Measurements from ENCODE around the gene CCN5. TPM values are rescaled to one million over a fixed set of nuclear protein-coding genes. Genes with fewer than 3 reads are reported as not detected.
A peak's percentile ranks its signal among the peaks of the same experiment; 100 is the strongest.

The CCN5 gene
- polyA plus RNA-seq, 1 experiment, result 2.0 TPM

DNA sequence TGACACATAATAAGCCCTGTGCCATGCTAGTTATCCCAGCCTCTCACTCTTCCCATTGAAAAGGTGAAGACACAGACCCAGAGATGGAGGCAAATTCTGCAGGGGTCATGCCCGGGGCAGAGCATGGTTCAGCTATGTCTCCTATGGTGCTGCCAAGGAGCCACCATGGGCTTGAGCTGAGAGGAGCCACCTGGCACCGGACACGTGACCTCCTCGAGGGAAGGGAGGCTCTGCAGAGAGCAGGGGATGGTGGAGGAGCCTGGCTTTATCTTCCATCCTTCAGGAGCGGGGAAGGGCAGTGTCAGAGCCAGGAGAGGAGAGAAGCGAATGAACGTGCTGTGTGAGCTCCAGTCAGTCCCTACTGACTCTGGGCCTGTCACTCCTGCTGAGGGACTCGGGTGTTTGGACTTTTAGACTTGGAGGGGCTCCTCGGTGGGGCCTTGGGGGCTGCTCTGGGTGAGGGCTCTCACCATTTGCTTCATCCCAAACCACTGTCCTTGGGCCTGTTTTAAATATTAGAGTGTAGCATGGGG, 11.1 kb upstream of the CCN5 start:
- DNase-seq (ENCODE audit: low read depth), result no peak
- ChIA-PET POLR2A (no interaction called here), CTCF (interaction anchor here (0.6 to 4.7 kb wide), 6 partner anchors 11 to 30 kb away, joined by 3 to 25 read pairs (median 4); no protein-coding TSS in a partner anchor)
- H3K4me3 ChIP-seq (ENCODE audit: low read depth, low read length), result no peak overlapping the region
- TF ChIP-seq, protein P1, sequence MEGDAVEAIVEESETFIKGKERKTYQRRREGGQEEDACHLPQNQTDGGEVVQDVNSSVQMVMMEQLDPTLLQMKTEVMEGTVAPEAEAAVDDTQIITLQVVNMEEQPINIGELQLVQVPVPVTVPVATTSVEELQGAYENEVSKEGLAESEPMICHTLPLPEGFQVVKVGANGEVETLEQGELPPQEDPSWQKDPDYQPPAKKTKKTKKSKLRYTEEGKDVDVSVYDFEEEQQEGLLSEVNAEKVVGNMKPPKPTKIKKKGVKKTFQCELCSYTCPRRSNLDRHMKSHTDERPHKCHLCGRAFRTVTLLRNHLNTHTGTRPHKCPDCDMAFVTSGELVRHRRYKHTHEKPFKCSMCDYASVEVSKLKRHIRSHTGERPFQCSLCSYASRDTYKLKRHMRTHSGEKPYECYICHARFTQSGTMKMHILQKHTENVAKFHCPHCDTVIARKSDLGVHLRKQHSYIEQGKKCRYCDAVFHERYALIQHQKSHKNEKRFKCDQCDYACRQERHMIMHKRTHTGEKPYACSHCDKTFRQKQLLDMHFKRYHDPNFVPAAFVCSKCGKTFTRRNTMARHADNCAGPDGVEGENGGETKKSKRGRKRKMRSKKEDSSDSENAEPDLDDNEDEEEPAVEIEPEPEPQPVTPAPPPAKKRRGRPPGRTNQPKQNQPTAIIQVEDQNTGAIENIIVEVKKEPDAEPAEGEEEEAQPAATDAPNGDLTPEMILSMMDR (IDR thresholded peaks at IDR 0.05; ENCODE audit: insufficient read depth, low read depth, low read length), result no peak
- H3K27me3 ChIP-seq (ENCODE audit: control insufficient read depth, insufficient read depth, low read length), result no peaks in the 10 kb centered on the region
- H3K36me3 ChIP-seq (ENCODE audit: control insufficient read depth, insufficient read depth, low read length), result no peaks in the 10 kb centered on the region

- TF ChIP-seq, protein P1 (IDR thresholded peaks at IDR 0.05; ENCODE audit: insufficient read depth, low read depth, low read length), result no peak
- Histone ChIP-seq H3K27me3 (ENCODE audit: control insufficient read depth, insufficient read depth, low read length) (no peaks in the 10 kb centered on the region), H3K36me3 (ENCODE audit: control insufficient read depth, insufficient read depth, low read length) (no peaks in the 10 kb centered on the region), H3K4me3 (ENCODE audit: low read depth, low read length) (no peak overlapping the region)
- POLR2A ChIA-PET, result interaction anchor here (0.7 kb wide), 1 partner anchor 11 kb away, joined by 4 read pairs; no protein-coding TSS in a partner anchor
- peak; percentile 67 for DNase-seq (ENCODE audit: low read depth)
- CTCF ChIA-PET, result interaction anchor here (0.6 to 4.7 kb wide), 8 partner anchors 10 to 44 kb away, joined by 3 to 25 read pairs (median 4); no protein-coding TSS in a partner anchor
Observed at GRCh38 chr20:44704551-44704971, 10.6 kb upstream of the CCN5 start.

DNA sequence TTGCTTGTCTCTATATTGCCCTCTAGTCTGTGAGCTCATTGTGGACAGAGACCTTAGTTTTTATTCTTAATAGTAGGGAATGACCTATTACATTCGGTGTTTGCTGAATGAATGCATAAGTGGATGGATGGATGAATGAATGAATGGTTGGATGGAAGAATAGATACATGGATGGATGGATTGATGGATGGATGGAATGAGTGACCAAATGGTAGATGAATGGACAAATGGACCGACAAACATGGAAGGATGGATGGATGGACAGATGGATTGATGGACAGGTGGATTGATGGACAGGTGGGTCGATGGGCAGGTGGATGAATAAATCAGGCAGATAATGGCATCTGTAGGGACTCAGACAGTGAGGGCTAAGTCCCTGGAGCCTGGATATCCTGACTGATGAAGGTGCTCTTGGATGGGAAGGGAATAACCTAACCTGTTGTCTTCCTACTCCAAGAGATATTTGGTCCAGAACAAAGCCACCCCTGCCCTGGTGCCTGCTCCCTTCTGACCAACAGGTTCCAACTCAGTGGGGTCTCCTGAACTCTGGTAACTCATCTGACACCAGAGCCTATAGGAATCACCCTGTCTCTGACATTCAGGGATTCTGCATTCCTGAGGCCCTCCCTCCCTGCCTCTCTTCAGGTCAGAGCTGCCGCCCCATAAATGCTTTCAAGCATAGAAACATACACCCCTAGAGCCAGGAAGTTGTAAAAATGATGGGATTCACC, 9.6 kb upstream of the CCN5 start:
- Histone ChIP-seq H3K36me3 (ENCODE audit: control insufficient read depth, insufficient read depth, low read length) (no peaks in the 10 kb centered on the region), H3K27me3 (ENCODE audit: control insufficient read depth, insufficient read depth, low read length) (no peaks in the 10 kb centered on the region), H3K4me3 (ENCODE audit: low read depth, low read length) (no peak overlapping the region)
- TF ChIP-seq, protein P1 (IDR thresholded peaks at IDR 0.05; ENCODE audit: insufficient read depth, low read depth, low read length), result no peak
- ChIA-PET POLR2A (interaction anchor here (0.7 kb wide), 1 partner anchor 12 kb away, joined by 4 read pairs; no protein-coding TSS in a partner anchor), CTCF (interaction anchor here (1.0 to 4.7 kb wide), 8 partner anchors 9 to 43 kb away, joined by 3 to 25 read pairs (median 4); no protein-coding TSS in a partner anchor)
- DNase-seq (ENCODE audit: low read depth), result no peak

DNA sequence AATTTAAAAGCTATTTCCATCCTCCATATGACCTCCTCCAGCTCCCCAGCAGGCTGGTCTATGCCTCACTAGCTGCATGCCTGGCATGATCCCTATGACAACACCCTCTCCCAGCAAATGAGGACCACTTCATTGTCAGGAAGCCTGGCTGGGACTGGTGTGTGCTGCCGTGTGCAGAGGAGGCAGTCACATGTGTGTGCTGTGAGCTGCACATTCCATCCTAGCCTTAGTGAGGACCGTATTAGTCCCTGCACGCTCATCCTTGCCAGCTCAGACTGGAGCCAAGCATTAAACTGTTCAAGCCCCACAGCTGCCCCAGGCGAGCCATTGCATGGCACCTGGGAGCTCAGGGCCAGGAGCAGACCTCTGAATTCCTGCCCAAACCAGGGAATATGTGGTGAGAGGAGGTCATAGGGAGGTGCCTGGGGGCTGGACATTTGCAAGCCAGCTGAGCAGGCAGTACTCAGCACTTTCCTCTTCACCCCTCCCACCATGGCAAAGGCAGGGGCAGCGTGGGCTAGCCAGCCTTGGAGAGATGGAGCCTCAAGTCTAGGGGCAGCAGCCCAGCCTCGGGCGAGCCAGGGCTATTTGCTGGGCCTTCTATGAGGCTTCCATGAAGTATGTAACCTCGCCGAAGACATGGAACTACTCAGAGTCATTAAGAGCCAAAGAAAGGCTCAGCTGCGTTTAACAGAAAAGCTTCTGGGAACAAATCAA, 8.7 kb upstream of the CCN5 start:
- CTCF ChIA-PET, result interaction anchor here (1.0 to 1.6 kb wide), 5 partner anchors 10 to 26 kb away, joined by 3 to 4 read pairs (median 3); no protein-coding TSS in a partner anchor
- DNase-seq (ENCODE audit: low read depth), result no peak
- POLR2A ChIA-PET, result no interaction called here
- H3K4me3 ChIP-seq (ENCODE audit: low read depth, low read length), result no peak overlapping the region
- no peaks in the 10 kb centered on the region for H3K36me3 ChIP-seq (ENCODE audit: control insufficient read depth, insufficient read depth, low read length)
- no peaks in the 10 kb centered on the region for H3K27me3 ChIP-seq (ENCODE audit: control insufficient read depth, insufficient read depth, low read length)
- TF ChIP-seq, protein P1 (IDR thresholded peaks at IDR 0.05; ENCODE audit: insufficient read depth, low read depth, low read length), result no peak
